ENCODE measurements around the gene TMEM219. TPM values are rescaled to one million over a fixed set of nuclear protein-coding genes. Genes with fewer than 3 reads are reported as not detected.
"Not testable (repeated sequence)": the region's sequence is repeated elsewhere in the genome, so short reads cannot be mapped to it uniquely, and the experiment has no call there.

TMEM219 gene
- total RNA-seq (2014; rRNA removed; shearing (Covaris generic)) = 103 and 110 TPM in 2 replicates

- peak; percentile 91 for DNase-seq (ENCODE audit: low spot score)
Observed at GRCh38 chr16:29961479-29962343, at the start of gene TMEM219. TMEM219 (plus strand) TSS chr16:29962079; CDS start chr16:29963144, 1,065 bp downstream.

- DNase-seq (ENCODE audit: low spot score) = no peak
Observed at GRCh38 chr16:29912087-29912486, 49.8 kb upstream of the TMEM219 start.

- DNase-seq (ENCODE audit: low spot score) = no peak
Observed at GRCh38 chr16:29913514-29913913, 48.4 kb upstream of the TMEM219 start.

GRCh38 chr16:29915590-29916247 is 46.2 kb upstream of the TMEM219 start:
- no peak for DNase-seq (ENCODE audit: low spot score)

GRCh38 chr16:29916979-29917378 is 44.9 kb upstream of the TMEM219 start:
- DNase-seq (ENCODE audit: low spot score) = peak; percentile 18

GRCh38 chr16:29920288-29921033 is 41.4 kb upstream of the TMEM219 start:
- DNase-seq (ENCODE audit: low spot score) = no peak

GRCh38 chr16:29921034-29921385 is 40.9 kb upstream of the TMEM219 start:
- DNase-seq (ENCODE audit: low spot score) = no peak

- DNase-seq (ENCODE audit: low spot score) = no peak
Observed at GRCh38 chr16:29922326-29922725, 39.6 kb upstream of the TMEM219 start.

- DNase-seq (ENCODE audit: low spot score) = no peak
Observed at GRCh38 chr16:29922986-29923501, 38.8 kb upstream of the TMEM219 start.

GRCh38 chr16:29925105-29925756 is 36.6 kb upstream of the TMEM219 start:
- DNase-seq (ENCODE audit: low spot score) = peak; percentile 25

GRCh38 chr16:29925781-29926710 is 35.8 kb upstream of the TMEM219 start, which contains the start of gene KCTD13:
KCTD13 (minus strand) TSS chr16:29926226; CDS start chr16:29926033, 193 bp downstream.
- peak; percentile 86 for DNase-seq (ENCODE audit: low spot score)

GRCh38 chr16:29926711-29927052 is 35.2 kb upstream of the TMEM219 start:
- DNase-seq (ENCODE audit: low spot score) = peak; percentile 39

GRCh38 chr16:29927070-29927905 is 34.6 kb upstream of the TMEM219 start:
- no peak for DNase-seq (ENCODE audit: low spot score)

- DNase-seq (ENCODE audit: low spot score) = not testable (repeated sequence)
Observed at GRCh38 chr16:29931750-29932149, 30.1 kb upstream of the TMEM219 start.

GRCh38 chr16:29940656-29941055 is 21.2 kb upstream of the TMEM219 start:
- no peak for DNase-seq (ENCODE audit: low spot score)

GRCh38 chr16:29943846-29944799 is 17.8 kb upstream of the TMEM219 start:
- DNase-seq (ENCODE audit: low spot score) = peak; percentile 95

GRCh38 chr16:29947897-29948296 is 14.0 kb upstream of the TMEM219 start:
- no peak for DNase-seq (ENCODE audit: low spot score)

- no peak for DNase-seq (ENCODE audit: low spot score)
Observed at GRCh38 chr16:29950806-29951461, 10.9 kb upstream of the TMEM219 start.

Data from HT-29 (cell line).